ENCODE data around the gene NPFFR1.
A peak's percentile ranks its signal among the peaks of the same experiment; 100 is the strongest.
"Not testable (repeated sequence)": the region's sequence is repeated elsewhere in the genome, so short reads cannot be mapped to it uniquely, and the experiment has no call there.

NPFFR1 gene

DNA sequence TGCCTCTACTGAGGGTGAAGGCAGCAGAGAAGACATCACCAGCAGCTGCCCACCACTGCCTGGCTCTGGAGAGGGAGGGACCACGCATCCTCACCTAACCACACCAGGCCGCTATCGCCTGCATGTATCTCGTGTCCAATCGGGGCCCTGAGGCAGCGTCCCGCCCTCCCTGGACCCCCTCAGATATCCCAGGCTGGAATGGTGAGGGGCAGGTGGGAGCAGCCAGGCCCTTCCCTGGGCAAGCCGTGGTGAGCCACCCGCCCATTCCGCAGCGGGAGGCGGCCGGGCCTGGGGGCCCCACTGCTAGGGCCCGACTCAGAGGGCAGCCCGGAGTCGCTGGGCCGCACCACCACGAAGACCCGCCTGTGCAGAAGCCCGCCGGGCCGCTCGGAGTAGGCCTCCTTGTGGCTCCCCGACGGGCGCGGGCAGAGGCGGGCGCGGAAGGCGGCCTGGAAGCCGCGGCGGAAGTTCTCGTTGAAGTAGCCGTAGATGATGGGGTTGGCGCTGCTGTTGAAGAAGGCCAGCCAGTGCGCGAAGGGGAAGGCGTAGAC is 29.0 kb downstream of the NPFFR1 start:
- DNase-seq = no peak

DNA sequence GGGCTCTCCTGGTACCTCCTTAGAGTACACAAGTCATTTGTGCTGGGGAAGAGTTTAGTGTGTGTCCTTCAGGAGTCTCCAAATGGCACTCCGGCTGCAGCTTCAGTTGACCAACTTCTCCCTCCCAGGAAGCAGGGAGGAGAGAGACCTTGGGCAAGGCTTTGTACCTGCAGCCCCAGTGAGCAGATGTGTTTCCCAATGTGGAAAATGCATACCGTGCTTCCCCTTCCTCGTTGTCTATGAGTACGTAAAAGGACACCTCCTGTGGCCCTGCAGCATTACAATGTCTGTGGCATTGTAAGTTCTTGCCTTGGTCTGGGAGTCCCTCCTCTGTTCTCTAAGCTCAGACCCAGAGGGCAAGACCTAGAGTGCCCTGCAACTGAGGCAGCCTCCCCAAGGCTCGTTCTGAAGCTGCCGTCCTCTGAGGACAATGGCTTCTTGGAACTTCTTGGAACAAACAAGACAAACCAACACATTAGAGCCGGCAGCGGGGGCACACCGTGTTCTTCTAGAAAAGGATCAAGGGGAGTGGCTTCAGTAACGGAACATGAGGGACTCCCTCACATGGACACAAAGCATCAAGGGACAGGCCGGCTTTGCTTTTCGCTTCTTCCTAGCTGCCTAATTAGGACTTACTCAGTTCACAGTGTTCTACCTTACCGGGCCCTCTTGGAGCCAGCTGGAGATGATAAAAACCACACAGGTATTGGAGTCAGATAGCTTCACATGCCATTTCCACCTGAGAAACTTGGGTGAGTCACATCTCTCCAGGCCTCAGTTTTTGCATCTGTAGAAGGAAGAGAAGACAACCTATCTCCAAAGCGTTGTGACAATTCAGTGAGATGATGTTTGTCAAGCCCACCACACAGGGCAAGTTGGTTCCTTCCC is 29.7 kb downstream of the NPFFR1 start:
- no peak for DNase-seq

DNA sequence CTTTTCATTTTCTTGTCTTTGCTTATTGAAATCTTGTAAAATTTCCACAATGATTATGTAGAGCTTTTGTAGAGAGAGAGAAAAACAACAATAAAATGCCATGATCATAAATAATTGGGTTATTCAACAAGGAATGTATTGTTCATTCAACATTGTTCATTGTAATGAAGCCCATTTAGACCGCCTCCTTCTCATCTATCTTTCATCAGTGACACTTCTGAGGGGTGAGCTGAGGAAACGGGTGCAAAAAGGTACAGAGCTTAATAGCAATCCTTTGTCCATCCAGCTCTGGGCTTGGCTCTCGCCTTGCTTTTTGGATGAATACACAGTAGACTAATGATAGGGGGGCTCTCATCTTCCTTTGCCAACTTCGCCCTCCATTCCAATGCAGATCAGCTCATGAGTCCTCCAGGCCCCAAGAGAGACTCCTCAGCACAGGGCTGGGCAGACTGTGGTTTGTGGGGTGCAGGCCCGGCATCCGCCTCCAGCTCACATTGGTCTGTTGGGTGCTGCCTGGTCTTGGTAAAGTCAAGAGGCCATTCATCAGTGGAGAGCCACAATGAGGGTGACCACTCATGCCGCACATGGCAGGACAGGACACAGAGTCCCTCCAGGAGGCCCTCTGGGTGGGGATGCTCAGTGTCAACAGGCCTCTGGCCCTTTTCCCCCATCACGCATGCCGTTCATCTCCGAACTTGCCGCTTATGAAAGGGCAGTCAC is 32.7 kb downstream of the NPFFR1 start:
- DNase-seq = no peak

DNA sequence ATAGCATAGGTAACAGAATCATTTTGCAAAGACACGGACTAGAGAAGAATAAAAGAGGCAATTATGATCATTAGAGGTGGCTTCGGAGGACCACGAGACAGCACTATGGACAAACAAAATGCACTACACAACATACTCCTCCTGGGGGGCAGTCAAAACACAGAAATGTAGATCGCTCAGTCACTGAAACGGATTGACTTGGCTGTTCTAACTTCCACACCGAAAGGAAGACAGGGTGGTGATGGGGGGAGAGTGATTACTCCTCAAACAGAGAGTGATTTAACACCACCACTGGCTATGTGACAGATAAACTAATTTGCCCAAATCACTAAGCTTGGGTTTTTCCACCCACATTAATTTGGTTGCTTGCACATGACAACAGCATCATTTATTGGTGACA is 36.4 kb downstream of the NPFFR1 start:
- no peak for DNase-seq

DNA sequence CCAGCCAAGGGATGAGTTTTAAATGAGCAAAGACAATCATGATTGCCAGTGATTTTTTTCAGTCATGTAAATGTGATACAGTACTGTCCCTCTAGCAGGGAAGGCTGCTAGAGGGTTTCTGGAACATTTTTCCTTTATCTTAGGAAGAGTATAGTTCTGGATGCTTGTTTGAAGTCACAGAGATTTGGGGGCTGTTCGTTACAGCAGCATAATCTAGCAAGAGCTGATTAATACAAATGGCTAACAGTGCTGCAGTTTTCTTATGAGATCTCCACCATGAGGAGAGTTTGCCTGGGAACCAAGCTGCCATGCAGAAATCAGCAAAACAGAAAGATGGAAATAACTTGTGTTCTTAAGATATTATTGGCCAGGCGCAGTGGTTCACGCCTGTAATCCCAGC is 42.7 kb downstream of the NPFFR1 start:
- no peak for DNase-seq

DNA sequence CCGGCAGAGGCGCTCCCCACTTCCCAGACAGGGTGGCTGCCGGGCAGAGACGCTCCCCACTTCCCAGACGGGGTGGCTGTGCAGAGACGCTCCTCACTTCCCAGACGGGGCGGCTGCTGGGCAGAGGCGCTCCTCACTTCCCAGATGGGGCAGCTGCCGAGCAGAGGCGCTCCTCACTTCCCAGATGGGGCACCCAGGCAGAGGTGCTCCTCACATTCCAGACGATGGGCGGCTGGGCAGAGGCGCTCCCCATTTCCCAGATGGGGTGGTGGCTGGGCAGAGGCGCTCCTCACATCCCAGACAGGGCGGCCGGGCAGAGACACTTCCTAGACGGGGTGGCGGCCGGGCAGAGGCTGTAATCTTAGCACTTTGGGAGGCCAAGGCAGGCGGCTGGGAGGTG is 43.8 kb downstream of the NPFFR1 start:
- DNase-seq = not testable (repeated sequence)

DNA sequence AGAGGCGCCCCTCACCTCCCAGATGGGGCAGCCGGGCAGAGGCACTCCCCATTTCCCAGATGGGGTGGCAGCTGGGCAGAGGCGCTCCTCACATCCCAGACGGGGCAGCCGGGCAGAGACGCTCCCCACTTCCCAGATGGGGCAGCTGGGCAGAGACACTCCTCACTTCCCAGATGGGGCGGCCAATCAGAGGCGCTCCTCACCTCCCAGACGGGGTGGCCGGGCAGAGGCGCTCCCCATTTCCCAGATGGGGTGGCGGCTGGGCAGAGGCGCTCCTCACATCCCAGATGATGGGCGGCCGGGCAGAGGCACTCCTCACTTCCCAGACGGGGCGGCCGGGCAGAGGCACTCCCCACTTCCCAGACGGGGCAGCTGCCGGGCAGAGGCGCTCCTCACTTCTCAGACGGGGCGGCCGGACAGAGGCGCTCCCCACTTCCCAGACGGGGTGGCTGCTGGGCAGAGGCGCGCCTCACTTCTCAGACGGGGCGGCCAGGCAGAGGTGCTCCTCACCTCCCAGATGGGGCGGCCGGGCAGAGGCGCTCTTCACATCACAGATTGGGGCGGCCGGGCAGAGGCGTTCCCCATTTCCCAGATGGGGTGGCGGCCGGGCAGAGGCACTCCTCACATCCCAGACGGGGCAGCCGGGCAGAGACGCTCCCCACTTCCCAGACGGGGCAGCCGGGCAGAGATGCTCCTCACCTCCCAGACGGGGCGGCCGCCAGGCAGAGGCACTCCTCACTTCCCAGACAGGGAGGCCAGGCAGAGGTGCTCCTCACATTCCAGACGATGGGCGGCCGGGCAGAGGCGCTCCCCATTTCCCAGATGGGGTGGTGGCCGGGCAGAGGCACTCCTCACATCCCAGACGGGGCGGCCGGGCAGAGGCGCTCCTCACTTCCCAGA is 44.5 kb downstream of the NPFFR1 start:
- DNase-seq = not testable (repeated sequence)

DNA sequence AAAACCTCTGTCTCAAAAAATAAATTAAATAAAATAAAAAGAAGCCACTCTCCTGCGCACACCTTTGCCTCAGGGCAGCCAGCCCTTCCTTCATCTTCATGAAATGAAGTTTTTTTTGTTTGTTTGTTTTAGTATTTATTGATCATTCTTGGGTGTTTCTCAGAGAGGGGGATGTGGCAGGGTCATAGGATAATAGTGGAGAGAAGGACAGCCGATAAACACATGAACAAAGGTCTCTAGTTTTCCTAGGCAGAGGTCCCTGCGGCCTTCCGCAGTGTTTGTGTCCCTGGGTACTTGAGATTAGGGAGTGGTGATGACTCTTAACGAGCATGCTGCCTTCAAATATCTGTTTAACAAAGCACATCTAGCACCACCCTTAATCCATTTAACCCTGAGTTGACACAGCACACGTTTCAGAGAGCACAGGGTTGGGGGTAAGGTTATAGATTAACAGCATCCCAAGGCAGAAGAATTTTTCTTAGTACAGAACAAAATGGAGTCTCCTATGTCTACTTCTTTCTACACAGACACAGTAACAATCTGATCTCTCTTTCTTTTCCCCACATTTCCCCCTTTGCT is 45.8 kb downstream of the NPFFR1 start:
- DNase-seq = not testable (repeated sequence)

DNA sequence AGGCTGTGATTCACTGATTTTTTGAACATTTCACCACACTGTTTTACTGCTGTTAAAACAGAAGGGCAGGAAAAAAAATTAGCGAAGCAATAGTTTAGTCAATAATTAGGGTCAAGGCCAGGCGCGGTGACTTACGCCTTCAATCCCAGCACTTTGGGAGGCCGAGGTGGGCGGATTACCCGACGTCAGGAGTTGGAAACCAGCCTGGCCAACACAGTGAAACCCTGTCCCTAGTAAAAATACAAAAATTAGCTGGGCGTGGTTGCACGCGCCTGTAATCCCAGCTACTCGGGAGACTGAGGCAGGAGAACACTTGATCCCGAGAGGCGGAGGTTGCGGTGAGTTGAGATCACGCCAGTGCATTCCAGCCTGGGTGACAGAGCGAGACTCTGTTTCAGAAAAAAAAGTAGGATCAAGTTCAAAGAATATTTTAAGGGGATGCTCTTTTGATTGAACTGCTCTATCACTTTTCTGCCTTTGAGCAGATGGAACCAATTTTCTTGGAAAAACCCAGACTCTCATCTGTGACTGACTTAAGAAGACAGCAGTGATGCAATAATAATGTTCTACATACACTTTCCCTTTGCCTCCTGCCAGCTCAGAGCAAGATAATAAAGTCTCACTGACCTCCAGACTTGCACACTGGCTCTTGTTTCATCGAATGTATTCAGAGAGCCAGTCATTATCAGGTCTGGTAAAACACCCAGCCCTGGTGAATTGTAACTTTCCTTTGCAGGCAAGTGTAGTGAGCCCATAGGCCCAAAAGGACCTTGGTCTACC is 48.9 kb downstream of the NPFFR1 start:
- DNase-seq = no peak

DNA sequence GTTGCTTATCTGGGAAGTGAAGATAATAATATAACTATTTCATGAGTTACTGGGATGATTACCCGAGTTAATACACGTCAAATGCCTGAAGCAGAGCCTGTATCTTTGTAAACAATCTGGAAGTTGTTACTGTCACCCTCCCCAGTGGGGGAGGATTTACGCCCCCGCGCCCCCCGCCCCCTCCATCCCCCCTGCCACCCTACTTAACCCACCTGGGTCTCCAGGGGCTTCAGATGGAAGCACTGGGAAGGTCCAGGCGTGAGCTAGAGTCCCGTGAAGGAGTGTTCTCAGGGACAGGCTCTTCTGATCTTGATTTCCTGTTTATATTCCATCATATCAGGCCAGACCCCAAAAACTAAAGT is 49.9 kb downstream of the NPFFR1 start:
- no peak for DNase-seq

DNA sequence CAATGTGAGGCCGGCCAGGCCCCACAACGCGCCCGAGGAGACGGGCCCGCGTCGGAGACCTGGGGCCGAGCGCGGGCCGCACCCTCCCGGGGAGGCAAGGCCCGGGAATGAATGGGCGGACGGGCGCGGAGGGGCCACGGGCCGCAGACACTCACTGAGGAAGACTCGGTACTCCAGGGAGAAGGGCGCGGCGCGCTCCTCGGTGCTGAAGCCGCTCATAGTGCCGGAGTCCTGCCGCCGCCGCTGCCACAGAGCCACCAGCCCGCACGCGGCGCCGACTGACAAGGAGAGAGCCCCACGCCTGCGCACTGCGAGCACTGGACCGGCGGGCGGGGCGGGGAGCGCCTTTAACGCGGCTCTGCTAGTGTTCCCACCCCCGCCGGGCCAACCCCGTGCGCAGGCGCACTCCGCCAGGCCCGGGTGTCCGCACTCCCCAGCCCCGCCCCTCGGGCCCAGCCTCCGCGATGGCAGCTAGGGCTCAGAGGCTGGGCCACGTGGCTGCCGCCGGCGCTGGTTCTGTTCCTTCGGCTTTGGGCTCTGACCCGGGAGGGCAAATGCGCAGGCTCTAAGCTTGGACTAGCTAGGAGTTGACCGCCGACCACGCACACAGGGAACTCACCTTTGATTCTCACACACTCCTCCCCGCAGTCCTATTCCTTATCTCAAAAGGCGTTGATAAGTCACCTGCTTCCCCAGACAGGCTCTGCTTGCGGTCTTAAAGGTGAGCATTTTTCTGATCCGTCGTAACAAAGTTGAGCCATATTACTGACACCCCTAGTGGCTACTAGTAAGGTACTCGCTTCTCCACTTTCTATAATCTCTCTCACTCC is 50.5 kb downstream of the NPFFR1 start, which contains the start of gene PPA1:
PPA1 (minus strand) TSS at position 321 of the 830 bp plus-strand sequence; CDS start at position 219, 102 bp downstream.
- peak; percentile 89 to 91 for DNase-seq

DNA sequence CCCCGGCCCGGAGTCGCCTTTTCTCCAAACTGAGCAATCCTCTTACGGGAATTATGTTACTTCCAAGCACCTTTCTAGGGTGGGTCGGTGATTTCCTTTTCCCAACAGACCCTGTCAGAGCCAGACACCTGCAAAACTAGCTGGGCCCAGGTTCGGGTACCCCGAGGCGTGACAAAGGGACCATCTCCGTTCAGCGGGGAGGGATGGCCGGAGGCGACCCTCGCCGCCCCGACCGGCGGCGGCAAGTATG is 51.0 kb downstream of the NPFFR1 start:
- no peak for DNase-seq

DNA sequence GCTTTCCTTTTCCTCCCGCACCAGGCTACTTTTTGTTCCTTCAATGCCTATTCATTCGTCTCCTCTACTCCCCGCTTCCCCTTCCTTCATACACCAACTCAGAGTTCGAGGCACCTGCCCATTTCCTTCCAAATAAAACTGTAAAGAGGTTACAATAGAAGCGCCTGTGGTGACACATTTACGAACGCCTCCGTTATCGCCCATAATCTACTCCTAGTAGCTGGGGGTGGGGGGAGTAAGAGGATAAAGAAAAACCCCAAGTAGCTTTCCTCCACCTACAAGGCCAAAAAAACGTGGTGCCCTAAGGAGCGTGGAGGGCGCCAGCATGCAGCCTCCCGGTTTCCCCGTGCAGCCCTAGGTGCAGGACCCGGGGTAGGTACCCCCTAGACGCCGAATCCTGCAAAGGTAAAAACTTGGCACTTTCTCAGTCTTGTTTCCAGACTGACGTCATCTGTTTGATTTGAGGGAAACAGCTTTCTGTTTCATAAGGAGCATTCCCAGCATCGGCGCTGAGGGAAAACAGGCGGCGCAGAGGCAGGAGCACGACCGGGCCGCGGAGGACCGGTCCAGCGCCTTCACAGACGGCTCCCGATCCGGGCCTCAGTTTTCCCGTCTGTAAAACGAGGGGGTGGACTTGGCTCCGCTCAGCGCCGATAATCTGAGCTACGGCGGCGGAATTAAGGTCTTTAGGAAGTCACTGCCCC is 51.5 kb downstream of the NPFFR1 start:
- DNase-seq = no peak

DNA sequence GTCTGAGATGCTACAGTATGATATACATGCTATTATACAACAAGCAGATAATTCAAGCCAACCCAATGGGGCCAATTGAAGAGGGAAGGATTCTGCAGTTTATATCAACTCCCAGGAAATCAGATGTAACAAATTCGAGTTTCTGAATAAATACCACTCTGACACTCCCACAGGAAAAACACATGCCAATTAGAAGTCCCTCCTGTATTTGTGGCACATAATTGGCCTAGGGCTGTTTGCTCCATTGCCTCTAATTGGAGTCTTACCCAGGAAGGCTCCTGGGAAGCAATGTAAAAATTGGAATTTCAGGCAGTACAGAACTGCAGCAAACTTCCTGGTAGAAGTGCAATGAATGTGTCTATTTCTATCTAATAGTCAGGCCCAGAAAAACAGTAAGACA is 55.3 kb downstream of the NPFFR1 start:
- no peak for DNase-seq

DNA sequence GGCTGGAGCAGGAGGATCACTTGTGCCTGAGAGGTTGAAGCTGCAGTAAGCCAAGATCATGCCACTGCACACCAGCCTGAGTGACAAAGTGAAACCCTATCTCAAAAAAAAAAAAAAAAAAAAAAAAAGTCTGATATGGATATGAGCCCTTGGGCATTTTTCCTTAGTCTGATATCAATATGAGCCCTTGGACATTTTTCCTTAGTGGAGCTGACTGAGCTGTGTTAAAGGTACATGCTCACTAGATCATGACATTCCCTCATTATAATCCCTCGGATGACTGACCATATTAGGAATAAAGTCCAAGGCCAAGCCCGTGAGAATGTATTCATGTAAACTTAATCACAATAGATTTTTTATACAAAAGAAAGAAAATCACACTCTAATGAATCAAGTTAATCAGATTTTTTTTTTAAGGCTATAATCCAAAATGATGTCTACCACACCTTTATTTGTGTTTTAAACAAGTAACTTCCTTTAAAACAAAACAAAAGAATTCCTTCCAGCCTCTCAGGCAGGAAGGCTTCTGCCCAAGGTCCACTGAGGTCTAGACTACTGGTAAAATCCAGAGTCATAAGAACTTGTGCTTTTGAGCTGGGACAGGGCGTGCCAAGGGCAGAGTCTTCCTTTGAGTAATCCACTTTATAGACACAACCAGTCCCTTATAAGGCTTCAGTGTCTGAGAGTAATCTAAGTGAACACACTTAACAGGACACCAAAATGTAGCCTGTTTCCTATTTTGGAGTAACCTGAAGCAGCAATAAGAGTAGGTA is 56.1 kb downstream of the NPFFR1 start:
- DNase-seq = no peak

DNA sequence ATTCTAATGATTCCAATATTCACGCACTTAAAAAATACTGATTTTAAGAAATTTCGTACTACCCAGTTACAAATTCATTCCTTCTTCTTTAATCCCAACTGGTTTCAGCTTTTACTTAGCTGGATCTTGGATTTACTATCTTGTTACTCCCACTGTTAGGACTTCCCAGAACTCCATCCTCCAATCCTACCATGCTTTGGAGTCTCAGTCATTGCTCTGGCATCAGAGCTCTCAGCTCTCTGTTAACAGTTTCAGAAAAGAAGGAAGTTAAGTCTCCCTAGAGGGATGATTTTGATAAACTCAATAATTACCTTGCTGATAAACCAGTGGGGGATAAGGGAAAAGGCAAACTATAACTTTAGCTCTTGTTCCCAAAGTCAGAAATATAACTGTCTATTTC is 60.1 kb downstream of the NPFFR1 start:
- no peak for DNase-seq

DNA sequence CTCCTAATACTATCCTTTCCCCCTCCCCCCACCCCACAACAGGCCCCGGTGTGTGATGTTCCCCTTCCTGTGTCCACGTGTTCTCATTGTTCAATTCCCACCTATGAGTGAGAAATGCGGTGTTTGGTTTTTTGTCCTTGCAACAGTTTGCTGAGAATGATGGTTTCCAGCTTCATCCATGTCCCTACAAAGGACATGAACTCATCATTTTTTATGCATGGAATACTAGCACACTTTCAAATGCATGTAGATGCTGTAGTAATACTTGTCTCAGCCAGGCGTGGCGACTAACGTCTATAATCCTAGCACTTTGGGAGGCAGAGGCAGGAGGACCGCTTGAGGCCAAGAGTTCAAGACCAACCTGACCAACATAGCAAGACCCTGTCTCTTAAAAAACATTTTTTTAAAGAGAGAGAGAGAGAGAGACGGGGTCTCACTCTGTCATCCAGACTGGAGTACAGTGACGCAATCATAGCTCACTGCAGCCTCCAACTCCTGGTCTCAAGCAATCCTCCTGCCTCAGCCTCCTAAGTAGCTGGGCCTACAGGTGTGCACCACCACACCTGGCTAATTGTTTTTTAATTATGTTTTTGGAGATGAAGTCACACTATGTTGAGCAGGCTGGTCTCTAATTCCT is 60.9 kb downstream of the NPFFR1 start:
- not testable (repeated sequence) for DNase-seq

DNA sequence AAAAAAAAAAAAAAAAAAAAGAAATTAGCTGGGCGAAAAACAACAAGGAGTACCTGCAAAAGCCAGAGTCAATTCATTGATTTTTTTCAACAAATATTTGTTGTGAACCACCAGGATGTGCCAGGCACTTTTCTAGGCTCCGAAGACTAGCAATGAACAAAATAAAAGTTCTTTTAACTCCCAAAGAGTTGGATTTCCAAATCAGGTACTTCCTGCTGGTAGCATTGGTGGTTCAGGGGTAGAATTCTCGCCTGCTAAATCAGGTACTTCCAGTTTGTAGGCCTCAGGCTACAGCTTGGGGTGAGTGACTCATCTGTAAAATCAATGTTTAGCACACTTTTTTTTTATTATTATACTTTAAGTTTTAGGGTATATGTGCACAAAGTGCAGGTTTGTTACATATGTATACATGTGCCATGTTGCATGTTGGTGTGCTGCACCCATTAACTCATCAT is 61.4 kb downstream of the NPFFR1 start:
- no peak for DNase-seq

DNA sequence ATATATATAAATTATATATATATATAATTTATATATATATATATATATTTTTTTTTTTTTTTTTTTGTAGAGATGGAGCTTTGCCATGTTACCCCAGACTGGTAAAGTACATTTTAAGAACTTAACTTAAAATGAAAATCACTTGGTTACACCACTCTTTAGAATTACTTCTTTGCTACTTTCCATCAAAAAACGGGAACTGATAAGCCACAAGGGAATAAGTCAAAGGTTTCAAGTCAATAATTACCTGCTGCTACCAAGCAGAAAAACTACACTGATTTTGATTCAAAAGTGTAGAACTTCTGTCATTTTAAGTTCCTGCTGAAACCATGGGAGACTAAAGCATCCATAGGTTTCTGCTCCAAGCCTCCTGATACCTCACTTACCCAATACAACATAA is 62.8 kb downstream of the NPFFR1 start:
- DNase-seq = no peak

Measured in cerebellar nuclear complex (tissue), 1 donor.